H1 (cell line): Measurements from ENCODE around the gene RALY. TPM values are rescaled to one million over a fixed set of nuclear protein-coding genes. Genes with fewer than 3 reads are reported as not detected.

Experiments used
- BCL11A ChIP-seq, 2 experiments: IDR thresholded peaks; one replicate each; pipeline ENCODE4 v1.6.1; 2011; ENCODE audit warnings: low read depth in 2 of 2, low read length in 2 of 2, mild to moderate bottlenecking in 2 of 2
- CHD1 ChIP-seq: IDR thresholded peaks from 2 replicates; pipeline ENCODE4 v1.6.1; 2012; ENCODE audit warnings: low read depth, low read length, improper control_type of control experiment
- EP300 ChIP-seq, 2 experiments: IDR thresholded peaks; 1 replicate in 1 of 2; 2 replicates in 1 of 2; pipeline ENCODE4 v1.6.1; 2011 to 2012; ENCODE audit warnings: low read depth in 2 of 2, low read length in 2 of 2, mild to moderate bottlenecking in 2 of 2, borderline replicate concordance in 1 of 2, inconsistent platforms in 1 of 2, moderate library complexity in 1 of 2
- FOSL1 ChIP-seq: IDR thresholded peaks from 2 replicates; pipeline ENCODE4 v1.6.1; 2011; ENCODE audit warnings: mild to moderate bottlenecking, low read depth, low read length, moderate library complexity; ENCODE audit not compliant: insufficient read depth
- JUND ChIP-seq: IDR thresholded peaks from 2 replicates; pipeline ENCODE4 v1.6.1; 2011; ENCODE audit warnings: mild to moderate bottlenecking, improper control_type of control experiment, low read length
- SAP30 ChIP-seq: fragments of 300-600 bp; sonication (generic); IDR thresholded peaks from 2 replicates; pipeline ENCODE4 v1.7.1; 2012; ENCODE audit warnings: low read length, moderate library complexity, mild to moderate bottlenecking, inconsistent platforms; ENCODE audit not compliant: insufficient read depth, insufficient replicate concordance
- SP1 ChIP-seq: IDR thresholded peaks from 2 replicates; pipeline ENCODE4 v1.6.1; 2011; ENCODE audit warnings: low read depth, low read length
- polyA plus RNA-seq, 7 experiments: library from polyadenylated mRNA; depleted of rRNA in 3 of 7; stranded (reverse) in 5 of 7; unstranded in 2 of 7; fragments of >200 nt in 5 of 7; fragments of 200-250 nt in 2 of 7; gene quantifications; 1 replicate in 5 of 7; 2 replicates in 1 of 7; 4 replicates in 1 of 7; pipeline versions ENCODE4 v1.2.1 to v1.2.3, GENCODE V29; 2011 to 2013; ENCODE audit warnings: missing spikeins in 2 of 7, mixed read lengths in 2 of 7
- total RNA-seq: library from RNA; stranded (reverse); fragmentation: NEBNext Ultra II Directional; extraction: Animal tissue kit (Norgen Biotek cat#: 25700); gene quantifications from 2 replicates; pipeline ENCODE4 v1.2.1, GENCODE V29; 2021
- TF ChIP-seq, protein P1 (sequence below): fragments of 300-600 bp; sonication (generic); IDR thresholded peaks from 2 replicates; pipeline ENCODE4 v1.7.1; 2012; ENCODE audit warnings: low read length, moderate library complexity, mild to moderate bottlenecking, inconsistent platforms; ENCODE audit not compliant: insufficient replicate concordance

The RALY gene
- total and polyA plus RNA-seq, 2 of the 8 experiments (the other 6 are each of a cell fraction or from before 2014, with no cell fraction given): 133 to 148 TPM

DNA sequence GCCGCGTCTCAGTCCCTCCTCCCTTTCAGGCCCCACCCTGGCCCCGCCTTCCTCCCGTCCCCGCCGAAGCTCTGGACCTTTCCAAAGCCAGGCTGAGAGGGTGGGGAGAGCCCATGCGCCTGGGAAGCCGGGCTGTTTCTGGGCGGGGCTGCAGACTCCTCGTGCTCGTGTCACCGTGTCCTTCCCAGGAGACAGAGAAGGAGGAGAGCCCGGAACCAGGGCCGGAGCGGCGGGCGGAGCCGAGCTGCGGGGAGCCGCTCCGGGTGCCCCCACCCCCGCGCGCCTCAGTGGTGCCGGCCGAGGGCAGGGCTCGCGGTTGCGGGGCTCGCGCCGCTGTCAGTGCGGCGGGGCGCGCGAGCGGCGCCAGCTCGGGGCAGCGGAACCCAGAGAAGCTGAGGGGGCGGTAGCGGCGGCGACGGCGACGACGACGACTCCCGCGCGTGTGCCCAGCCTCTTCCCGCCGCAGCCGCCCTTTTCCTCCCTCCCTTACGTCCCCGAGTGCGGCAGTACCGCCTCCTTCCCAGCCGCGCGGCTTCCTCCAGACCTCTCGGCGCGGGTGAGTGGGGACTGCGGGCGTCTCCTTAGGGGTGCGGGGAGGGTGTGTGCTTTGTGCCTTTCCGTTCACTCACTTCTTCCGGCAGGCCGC, at the start of gene RALY (continued):
- TF ChIP-seq, protein P1, sequence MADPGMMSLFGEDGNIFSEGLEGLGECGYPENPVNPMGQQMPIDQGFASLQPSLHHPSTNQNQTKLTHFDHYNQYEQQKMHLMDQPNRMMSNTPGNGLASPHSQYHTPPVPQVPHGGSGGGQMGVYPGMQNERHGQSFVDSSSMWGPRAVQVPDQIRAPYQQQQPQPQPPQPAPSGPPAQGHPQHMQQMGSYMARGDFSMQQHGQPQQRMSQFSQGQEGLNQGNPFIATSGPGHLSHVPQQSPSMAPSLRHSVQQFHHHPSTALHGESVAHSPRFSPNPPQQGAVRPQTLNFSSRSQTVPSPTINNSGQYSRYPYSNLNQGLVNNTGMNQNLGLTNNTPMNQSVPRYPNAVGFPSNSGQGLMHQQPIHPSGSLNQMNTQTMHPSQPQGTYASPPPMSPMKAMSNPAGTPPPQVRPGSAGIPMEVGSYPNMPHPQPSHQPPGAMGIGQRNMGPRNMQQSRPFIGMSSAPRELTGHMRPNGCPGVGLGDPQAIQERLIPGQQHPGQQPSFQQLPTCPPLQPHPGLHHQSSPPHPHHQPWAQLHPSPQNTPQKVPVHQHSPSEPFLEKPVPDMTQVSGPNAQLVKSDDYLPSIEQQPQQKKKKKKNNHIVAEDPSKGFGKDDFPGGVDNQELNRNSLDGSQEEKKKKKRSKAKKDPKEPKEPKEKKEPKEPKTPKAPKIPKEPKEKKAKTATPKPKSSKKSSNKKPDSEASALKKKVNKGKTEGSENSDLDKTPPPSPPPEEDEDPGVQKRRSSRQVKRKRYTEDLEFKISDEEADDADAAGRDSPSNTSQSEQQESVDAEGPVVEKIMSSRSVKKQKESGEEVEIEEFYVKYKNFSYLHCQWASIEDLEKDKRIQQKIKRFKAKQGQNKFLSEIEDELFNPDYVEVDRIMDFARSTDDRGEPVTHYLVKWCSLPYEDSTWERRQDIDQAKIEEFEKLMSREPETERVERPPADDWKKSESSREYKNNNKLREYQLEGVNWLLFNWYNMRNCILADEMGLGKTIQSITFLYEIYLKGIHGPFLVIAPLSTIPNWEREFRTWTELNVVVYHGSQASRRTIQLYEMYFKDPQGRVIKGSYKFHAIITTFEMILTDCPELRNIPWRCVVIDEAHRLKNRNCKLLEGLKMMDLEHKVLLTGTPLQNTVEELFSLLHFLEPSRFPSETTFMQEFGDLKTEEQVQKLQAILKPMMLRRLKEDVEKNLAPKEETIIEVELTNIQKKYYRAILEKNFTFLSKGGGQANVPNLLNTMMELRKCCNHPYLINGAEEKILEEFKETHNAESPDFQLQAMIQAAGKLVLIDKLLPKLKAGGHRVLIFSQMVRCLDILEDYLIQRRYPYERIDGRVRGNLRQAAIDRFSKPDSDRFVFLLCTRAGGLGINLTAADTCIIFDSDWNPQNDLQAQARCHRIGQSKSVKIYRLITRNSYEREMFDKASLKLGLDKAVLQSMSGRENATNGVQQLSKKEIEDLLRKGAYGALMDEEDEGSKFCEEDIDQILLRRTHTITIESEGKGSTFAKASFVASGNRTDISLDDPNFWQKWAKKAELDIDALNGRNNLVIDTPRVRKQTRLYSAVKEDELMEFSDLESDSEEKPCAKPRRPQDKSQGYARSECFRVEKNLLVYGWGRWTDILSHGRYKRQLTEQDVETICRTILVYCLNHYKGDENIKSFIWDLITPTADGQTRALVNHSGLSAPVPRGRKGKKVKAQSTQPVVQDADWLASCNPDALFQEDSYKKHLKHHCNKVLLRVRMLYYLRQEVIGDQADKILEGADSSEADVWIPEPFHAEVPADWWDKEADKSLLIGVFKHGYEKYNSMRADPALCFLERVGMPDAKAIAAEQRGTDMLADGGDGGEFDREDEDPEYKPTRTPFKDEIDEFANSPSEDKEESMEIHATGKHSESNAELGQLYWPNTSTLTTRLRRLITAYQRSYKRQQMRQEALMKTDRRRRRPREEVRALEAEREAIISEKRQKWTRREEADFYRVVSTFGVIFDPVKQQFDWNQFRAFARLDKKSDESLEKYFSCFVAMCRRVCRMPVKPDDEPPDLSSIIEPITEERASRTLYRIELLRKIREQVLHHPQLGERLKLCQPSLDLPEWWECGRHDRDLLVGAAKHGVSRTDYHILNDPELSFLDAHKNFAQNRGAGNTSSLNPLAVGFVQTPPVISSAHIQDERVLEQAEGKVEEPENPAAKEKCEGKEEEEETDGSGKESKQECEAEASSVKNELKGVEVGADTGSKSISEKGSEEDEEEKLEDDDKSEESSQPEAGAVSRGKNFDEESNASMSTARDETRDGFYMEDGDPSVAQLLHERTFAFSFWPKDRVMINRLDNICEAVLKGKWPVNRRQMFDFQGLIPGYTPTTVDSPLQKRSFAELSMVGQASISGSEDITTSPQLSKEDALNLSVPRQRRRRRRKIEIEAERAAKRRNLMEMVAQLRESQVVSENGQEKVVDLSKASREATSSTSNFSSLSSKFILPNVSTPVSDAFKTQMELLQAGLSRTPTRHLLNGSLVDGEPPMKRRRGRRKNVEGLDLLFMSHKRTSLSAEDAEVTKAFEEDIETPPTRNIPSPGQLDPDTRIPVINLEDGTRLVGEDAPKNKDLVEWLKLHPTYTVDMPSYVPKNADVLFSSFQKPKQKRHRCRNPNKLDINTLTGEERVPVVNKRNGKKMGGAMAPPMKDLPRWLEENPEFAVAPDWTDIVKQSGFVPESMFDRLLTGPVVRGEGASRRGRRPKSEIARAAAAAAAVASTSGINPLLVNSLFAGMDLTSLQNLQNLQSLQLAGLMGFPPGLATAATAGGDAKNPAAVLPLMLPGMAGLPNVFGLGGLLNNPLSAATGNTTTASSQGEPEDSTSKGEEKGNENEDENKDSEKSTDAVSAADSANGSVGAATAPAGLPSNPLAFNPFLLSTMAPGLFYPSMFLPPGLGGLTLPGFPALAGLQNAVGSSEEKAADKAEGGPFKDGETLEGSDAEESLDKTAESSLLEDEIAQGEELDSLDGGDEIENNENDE: no peak
- TF ChIP-seq BCL11A (IDR thresholded peaks at IDR 0.05; ENCODE audit: low read depth in 2 of 2, low read length in 2 of 2): no peak
- peak; percentile 89 for TF ChIP-seq JUND
- TF ChIP-seq SAP30: no peak
- TF ChIP-seq SP1: no peak
- TF ChIP-seq FOSL1: 0 out of 2 replicates have a peak, but pooled peaks have one; percentile 10
- TF ChIP-seq EP300 (IDR thresholded peaks at IDR 0.05; ENCODE audit: borderline replicate concordance in 1 of 2, low read depth in 2 of 2, low read length in 2 of 2): peak in 1 of 2 experiments; percentile 95; a peak in 2 of 3 replicates
- peak; percentile 90 for TF ChIP-seq CHD1
